H1 (cell line): Measurements from ENCODE around the gene FAM120B. TPM values are rescaled to one million over a fixed set of nuclear protein-coding genes. Genes with fewer than 3 reads are reported as not detected.

Source experiments
- POU5F1 ChIP-seq: IDR thresholded peaks from 2 replicates; pipeline ENCODE4 v1.6.1; 2011; ENCODE audit warnings: low read depth, mild to moderate bottlenecking, low read length, moderate library complexity
- polyA plus RNA-seq, 7 experiments: library from polyadenylated mRNA; depleted of rRNA in 3 of 7; stranded (reverse) in 5 of 7; unstranded in 2 of 7; fragments of >200 nt in 5 of 7; fragments of 200-250 nt in 2 of 7; gene quantifications; 1 replicate in 5 of 7; 2 replicates in 1 of 7; 4 replicates in 1 of 7; pipeline versions ENCODE4 v1.2.1 to v1.2.3, GENCODE V29; 2011 to 2013; ENCODE audit warnings: missing spikeins in 2 of 7, mixed read lengths in 2 of 7
- total RNA-seq: library from RNA; stranded (reverse); fragmentation: NEBNext Ultra II Directional; extraction: Animal tissue kit (Norgen Biotek cat#: 25700); gene quantifications from 2 replicates; pipeline ENCODE4 v1.2.1, GENCODE V29; 2021

FAM120B gene
- total and polyA plus RNA-seq, 2 of the 8 experiments (the other 6 are each of a cell fraction or from before 2014, with no cell fraction given): 5.1 to 12.5 TPM

DNA sequence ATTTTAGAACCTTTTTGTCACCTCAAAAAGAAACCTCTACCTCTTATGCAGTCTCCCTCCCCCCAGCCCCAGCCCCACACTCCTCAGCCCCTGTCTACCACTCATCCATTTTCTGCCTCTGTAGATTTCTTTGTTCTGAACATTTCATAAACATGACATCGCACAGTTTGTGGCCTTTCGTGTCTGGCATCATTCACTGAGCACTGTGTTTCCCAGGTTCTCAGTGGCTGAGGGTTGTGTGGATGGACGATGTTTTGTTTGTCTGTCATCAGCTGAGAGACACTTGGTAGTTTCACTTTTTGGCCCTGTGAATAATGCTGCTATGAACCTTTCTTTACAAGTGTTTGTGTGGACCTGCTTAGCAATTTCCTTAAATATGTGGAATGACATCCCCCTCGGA lies 64.5 kb downstream of the FAM120B start (continued):
- TF ChIP-seq POU5F1: no peak
